HG03064 (cell line): ENCODE results near the gene CBLN1.
A peak's percentile ranks its signal among the peaks of the same experiment; 100 is the strongest.

Experiments used
- ATAC-seq: cut with Tn5 transposase; IDR thresholded peaks from one replicate; pipeline ENCODE4 v1.9.1; 2021; ENCODE audit warnings: low read depth; ENCODE audit not compliant: unreplicated experiment

Gene CBLN1

DNA sequence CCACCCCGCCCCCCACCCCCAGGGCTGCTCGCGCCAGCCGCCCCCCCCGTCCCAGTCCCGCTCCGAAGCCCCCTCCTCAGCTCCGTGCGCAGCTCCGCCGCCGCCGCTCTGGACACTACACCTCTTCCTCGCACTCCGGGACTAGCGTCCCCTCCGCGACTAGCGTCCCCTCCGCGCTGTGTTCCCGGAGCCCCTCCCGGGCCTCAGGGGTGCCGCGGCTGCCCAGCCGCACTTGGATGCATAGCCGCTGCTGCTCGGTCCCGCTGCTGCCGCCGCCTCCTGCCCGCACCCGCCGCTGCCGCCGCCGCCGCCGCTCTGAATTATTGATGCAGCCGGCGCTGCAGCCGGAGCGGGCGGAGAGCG is at the start of gene CBLN1:
CBLN1 (minus strand) TSS at position 359 of the 363 bp plus-strand sequence. CDS start 373 bp downstream, outside the sequence.
- ATAC-seq = no peak

DNA sequence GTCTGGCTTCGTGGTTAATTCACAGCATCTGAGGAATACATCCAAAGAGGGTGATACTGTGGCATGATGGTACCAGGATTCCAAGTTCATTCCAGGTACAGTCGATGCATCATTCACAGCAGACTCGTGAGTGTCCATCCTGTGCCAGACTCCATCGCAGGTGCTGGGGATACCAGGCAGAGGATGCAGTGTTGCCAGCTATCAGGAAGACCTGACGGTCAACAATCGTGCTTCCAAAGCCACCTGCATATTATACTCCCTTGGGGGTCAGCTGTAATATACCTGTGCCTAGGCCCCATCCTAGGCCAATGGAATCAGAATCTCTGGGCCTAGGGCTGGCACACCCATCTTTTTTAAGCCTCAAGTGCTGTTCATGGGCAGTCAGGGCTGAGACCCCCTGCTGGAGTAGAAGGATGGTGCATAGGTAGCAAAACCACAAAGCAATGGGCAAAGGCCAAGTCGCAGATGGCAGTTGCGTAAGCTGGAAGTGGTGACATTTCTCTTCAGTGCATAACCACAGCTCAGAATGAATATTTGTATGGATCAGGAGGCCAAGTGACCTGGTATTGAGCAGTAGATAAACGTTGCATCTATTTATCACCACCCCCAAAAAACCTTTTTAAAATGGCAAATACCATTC is 49.0 kb upstream of the CBLN1 start:
- ATAC-seq = no peak

DNA sequence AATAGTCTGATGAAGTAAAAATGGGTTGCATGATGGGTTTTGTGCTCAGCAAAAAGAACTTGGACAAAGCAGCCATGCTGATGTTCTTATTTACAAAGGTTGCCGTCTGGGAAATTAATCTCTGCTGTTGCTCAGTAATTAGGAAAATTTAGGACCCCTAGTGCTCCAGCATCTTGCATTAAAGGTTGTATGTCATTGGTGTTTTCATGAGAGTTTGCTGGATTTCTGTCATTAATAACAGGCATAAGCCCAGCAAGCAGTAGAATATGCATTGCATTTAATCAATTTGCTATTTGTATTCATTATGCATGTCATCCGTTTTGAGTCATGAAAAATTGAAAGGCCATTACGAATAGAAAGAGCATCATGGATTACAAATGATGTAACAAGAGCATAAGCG is 46.7 kb upstream of the CBLN1 start:
- no peak for ATAC-seq

- no peak for ATAC-seq
Measured at GRCh38 chr16:49327466-49327865, 45.8 kb upstream of the CBLN1 start.

- ATAC-seq = no peak
Measured at GRCh38 chr16:49324703-49325102, 43.1 kb upstream of the CBLN1 start.

DNA sequence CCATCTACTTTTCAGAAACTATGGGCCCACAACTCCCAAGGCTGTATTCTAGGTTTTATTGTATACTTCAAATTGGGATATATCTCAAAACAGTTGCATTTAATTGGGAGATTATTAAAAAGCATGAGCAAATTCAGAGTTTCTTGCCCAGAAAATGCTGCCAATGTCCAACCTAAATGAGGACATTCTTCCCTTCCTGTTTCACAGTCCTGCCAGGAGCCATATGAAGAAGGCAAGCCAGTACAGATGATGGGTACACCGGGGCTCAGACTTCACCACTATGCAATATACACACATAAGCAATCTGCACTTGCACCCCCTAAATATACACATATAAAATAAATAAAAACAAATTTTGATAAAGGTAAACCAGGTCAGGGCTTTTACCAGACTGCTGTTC is 34.0 kb upstream of the CBLN1 start:
- ATAC-seq = no peak

- no peak for ATAC-seq
Measured at GRCh38 chr16:49312389-49312985, 30.8 kb upstream of the CBLN1 start.

DNA sequence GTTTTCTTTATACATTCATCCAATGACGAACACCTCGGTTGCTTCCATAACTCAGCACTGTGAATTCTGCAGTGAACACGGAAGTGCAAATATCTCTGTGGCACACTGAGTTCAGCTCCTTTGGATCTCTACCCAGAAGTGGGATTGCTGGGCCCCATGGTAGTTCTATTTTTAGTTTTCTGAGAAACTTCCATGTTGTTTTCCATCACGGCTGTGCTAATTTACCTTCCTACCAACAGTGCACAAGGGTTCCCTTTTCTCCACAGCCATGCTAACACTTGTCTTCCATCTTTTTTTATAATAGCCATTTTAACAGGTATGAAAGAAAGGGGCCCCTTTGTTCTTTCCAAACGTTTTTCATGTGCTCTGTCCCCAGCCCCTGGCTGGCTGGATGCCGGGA is 30.2 kb upstream of the CBLN1 start:
- no peak for ATAC-seq

DNA sequence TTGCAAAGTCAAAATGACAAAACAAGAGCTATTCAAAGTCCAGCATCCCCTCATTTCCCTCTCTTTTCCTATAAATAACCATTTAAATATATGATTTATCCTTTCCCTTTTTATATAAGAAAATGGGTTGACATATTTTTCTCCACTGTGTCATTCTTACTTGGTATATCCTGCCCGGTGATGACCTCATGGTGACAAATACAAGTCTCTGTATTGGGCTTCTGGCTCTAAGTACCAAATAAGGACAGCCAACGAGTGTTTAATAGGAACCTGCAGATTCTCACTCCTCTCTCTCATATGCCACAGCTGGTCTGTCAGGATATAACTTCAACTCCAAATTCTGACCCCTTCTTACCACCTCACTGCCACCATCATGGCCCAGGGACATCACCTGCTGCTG is 25.5 kb upstream of the CBLN1 start:
- ATAC-seq = no peak

GRCh38 chr16:49305406-49305805 is 23.8 kb upstream of the CBLN1 start:
- ATAC-seq = no peak

- no peak for ATAC-seq
Measured at GRCh38 chr16:49292413-49292812, 10.8 kb upstream of the CBLN1 start.

GRCh38 chr16:49287572-49287971 is 5.9 kb upstream of the CBLN1 start:
- no peak for ATAC-seq

- ATAC-seq = no peak
Measured at GRCh38 chr16:49284962-49285361, 3.3 kb upstream of the CBLN1 start.

GRCh38 chr16:49283376-49284049 is 1.9 kb upstream of the CBLN1 start:
- ATAC-seq = no peak

DNA sequence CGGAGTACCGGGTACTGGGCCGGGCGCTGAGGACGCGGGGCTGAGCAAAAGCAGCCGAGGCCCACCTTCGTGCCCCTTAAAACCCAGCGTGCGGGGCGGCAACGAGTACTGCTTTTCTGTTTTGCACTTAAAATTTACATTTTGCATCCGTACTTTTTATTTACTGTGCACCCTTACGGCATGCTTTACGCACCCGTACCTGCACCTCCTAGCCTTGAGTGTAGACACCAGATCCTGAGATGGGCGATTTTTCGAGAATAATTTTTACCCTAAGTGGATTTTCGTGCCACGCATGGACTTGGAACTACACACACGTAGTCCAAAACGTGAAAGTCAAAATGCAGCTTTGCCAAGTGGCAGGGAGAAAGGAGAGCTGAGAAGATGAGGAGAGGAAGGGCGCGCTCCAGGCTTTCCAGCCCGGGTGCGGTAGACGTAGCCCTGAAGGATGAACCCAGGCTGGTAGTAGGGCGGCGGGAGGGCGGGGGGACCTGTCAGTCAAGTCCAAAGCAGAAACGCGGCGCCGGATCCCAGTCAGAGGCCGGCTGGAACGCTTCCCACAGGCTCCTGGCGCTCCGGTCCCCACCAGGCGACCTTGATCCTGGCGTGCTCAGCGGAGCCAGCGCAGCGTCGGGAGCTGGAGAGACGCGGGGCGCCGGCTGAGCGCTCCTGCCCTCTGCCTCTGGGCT is 1.2 kb upstream of the CBLN1 start:
- no peak for ATAC-seq

DNA sequence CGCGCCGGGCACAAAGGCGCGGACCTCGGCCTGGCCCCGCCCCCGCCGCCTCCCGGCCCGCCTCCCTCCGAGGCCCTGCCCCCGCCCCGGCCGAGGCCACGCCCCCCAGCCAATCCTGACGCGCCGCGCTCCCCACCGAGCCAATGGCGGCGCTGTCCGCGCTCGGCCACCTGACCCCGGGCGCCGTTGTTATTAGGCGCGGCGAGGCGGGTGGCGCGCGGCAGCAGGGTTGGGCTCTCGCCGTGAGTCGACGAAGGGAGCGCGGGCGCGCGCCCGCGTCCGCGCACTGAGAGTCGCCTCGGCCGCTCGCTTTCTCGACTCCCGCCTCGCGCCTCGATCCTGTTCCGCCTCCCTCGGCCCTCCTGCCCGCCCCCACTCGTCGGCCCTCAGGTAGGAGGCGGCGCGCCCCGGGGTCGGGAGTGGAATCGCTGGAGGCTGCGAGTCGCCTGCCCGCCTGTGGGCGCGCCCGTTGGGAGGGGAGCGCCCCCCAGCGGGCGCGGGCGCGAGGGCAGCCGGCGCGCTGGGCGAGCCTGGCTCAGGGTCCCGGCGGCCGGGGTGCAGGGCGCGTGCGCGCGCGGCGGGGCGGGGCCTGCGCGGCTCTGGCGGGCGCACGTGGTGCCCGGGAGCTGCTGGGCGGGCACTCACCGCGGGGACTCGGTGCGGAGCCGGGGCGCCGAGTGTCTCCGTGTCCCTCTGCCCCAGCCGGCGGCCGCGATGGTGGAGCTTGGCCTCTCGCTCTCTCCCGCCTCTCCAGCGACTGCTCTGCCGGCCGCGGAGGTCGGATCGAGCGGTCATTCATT is 405 bp upstream of the CBLN1 start:
- ATAC-seq = peak; percentile 86

DNA sequence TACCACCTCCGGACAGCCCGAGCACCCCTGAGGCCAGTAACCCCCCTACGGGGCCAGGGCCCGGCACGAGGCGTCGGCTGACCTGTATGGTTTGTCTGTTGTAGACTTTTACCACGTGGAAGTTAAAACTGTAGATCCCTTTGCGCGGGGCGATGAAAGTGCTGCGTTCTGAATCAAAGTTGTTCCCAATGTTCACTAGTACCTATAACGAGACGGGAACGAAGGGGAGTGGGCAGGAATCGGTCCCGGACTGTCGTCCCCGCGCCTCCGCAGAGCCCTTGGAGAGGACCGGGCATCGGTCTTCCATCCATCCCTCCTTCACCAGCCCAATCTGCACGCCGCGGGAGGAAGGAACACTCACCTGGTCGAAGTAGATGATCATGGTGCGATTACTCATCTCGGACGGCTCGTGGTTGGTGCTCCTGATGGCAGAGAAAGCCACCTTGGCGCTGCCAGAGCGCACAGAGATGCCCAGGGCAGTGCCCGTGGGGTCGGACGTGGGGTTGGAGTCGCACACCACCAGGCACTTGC is 732 bp downstream of the CBLN1 start:
- ATAC-seq = no peak

- ATAC-seq = no peak
Measured at GRCh38 chr16:49280105-49280741, 1.4 kb downstream of the CBLN1 start.

DNA sequence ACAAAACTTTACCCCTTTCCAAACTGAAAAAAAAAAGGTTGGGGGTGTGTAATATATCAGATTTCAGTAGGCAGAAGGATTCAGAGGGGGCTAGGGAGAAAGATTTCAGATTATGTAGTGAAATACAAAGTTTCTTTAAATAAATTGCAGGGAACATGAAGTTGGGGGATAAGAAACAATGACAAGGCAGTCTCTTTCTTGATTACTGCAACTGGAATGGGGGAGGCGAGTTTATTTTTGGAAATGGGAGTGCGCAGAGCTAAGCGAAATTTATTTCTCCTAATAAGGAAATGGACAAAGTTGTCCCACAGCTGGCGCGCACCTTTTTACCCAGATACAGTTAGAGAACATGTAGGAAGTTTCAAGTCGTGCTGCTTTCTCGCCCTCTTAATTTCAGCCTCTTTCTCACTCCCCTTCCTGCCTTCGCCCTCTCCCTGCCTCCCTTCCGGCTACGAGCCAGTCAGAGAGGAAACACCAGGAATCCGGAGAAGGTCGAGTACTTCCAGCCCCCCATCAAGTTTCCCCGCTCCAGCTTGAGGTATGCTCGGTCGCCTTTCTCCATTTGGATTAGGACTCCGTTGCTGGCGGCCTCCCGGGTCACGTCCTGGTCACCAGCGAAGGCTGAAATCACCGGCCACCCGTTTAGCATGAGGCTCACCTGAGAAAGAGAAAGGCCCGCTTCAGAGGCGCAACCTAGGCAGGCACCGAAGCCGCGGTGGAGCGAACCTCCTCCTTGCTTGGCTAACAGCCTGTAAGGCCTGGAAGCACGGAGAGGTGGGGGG is 2.5 kb downstream of the CBLN1 start:
- ATAC-seq = no peak

DNA sequence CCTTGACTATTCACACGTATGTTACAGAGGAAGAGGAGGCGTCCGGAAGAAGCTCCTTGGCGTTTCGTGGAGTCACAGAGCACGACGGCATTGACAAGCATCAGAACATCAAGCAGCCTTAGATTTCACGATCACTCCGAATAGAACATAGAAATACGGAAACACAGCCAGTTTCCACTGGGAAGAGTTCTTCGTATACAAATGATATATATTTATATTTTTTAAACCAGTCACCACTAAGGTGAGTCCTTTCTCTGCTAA is 3.1 kb downstream of the CBLN1 start:
- ATAC-seq = no peak
